RCC 7860 (cell line): ENCODE measurements around the gene ALG12.

ENCODE experiments used
- DNase-seq: peaks from one replicate; pipeline ENCODE4 v3.0.0-alpha.2; 2015; ENCODE audit warnings: low spot score
- FAIRE-seq: peaks from 2 replicates; lab custom pipeline; 2012; peaks lifted over from hg19 to GRCh38; lab: Jason Lieb, UNC

The ALG12 gene

GRCh38 chr22:49917974-49918910 lies at the start of gene ALG12, which contains the start of gene CRELD2:
Gene ALG12, minus strand, starts transcription at chr22:49918438. Its CDS starts 4,673 bp downstream, at chr22:49913765.
Gene CRELD2, plus strand, starts transcription at chr22:49918634. Its CDS starts 136 bp downstream, at chr22:49918770.
- no peak for FAIRE-seq
- peak; percentile 87 for DNase-seq

GRCh38 chr22:49967706-49968208 lies 49.5 kb upstream of the ALG12 start:
- FAIRE-seq: no peak
- DNase-seq: no peak

GRCh38 chr22:49966774-49967705 lies 48.8 kb upstream of the ALG12 start:
- no peak for DNase-seq
- FAIRE-seq: no peak

GRCh38 chr22:49966041-49966773 lies 48.0 kb upstream of the ALG12 start:
- FAIRE-seq (no peak), DNase-seq (no peak)

GRCh38 chr22:49965091-49966040 lies 47.1 kb upstream of the ALG12 start:
- DNase-seq (no peak), FAIRE-seq (no peak)

GRCh38 chr22:49964136-49965090 lies 46.2 kb upstream of the ALG12 start:
- FAIRE-seq: no peak
- DNase-seq: no peak

- DNase-seq: no peak
- no peak for FAIRE-seq
Measured at GRCh38 chr22:49963647-49964026, 45.4 kb upstream of the ALG12 start.

GRCh38 chr22:49962751-49963646 lies 44.8 kb upstream of the ALG12 start:
- FAIRE-seq: no peak

GRCh38 chr22:49962012-49962750 lies 43.9 kb upstream of the ALG12 start:
- FAIRE-seq (peak; percentile 28), DNase-seq (peak; percentile 87)

More at GRCh38 chr22:49962751-49963646, 44.8 kb upstream of the ALG12 start:
- DNase-seq: no peak

GRCh38 chr22:49961601-49962011 lies 43.4 kb upstream of the ALG12 start:
- FAIRE-seq: no peak
- no peak for DNase-seq

- peak; percentile 15 for DNase-seq
Measured at GRCh38 chr22:49961005-49961600, 42.9 kb upstream of the ALG12 start.

GRCh38 chr22:49960159-49961004 lies 42.1 kb upstream of the ALG12 start, which contains the start of gene PIM3:
Gene PIM3, plus strand, starts transcription at chr22:49960772. Its CDS starts 176 bp downstream, at chr22:49960948.
- FAIRE-seq (peak; percentile 72), DNase-seq (peak; percentile 92)

More at GRCh38 chr22:49961005-49961600, 42.9 kb upstream of the ALG12 start:
- FAIRE-seq: no peak

- FAIRE-seq: no peak
Measured at GRCh38 chr22:49959782-49960158, 41.5 kb upstream of the ALG12 start.

GRCh38 chr22:49958931-49959781 lies 40.9 kb upstream of the ALG12 start:
- FAIRE-seq: peak; percentile 66
- DNase-seq: no peak

More at GRCh38 chr22:49959782-49960158, 41.5 kb upstream of the ALG12 start:
- DNase-seq: peak; percentile 85
